Liver (tissue), 9 donors: Measurements from ENCODE around the gene POU1F1. TPM values are rescaled to one million over a fixed set of nuclear protein-coding genes. Genes with fewer than 3 reads are reported as not detected.
A peak's percentile ranks its signal among the peaks of the same experiment; 100 is the strongest.

Experiments used
- DNase-seq: peaks from one replicate; pipeline ENCODE4 v3.0.0-alpha.2; 2017; ENCODE audit warnings: low spot score
- H3K27ac ChIP-seq, 2 donors: one replicate each; pipeline ENCODE4 v1.7.0; 2013; ENCODE audit warnings: inconsistent platforms in 2 of 2, low read length in 2 of 2, control low read depth in 1 of 2, low read depth in 1 of 2, mild to moderate bottlenecking in 1 of 2
- H3K27me3 ChIP-seq, 4 donors: one replicate each; pipeline versions ENCODE4 v1.6.1 to v1.7.0; 2013; ENCODE audit warnings: low read length in 3 of 4, inconsistent platforms in 1 of 4, mild to moderate bottlenecking in 1 of 4, moderate library complexity in 1 of 4; ENCODE audit not compliant: control insufficient read depth in 4 of 4, insufficient read depth in 4 of 4
- H3K36me3 ChIP-seq, 4 donors: one replicate each; pipeline versions ENCODE4 v1.6.1 to v1.7.0; 2013; ENCODE audit warnings: low read length in 3 of 4, mild to moderate bottlenecking in 3 of 4, low read depth in 1 of 4, moderate library complexity in 1 of 4; ENCODE audit not compliant: control insufficient read depth in 4 of 4, insufficient read depth in 3 of 4
- H3K4me1 ChIP-seq, 4 donors: one replicate each; pipeline versions ENCODE4 v1.6.1 to v1.7.0; 2013; ENCODE audit warnings: low read length in 3 of 4, mild to moderate bottlenecking in 3 of 4, moderate library complexity in 1 of 4; ENCODE audit not compliant: control insufficient read depth in 4 of 4, insufficient read depth in 4 of 4
- H3K4me3 ChIP-seq, 3 donors: one replicate each; pipeline versions ENCODE4 v1.6.1 to v1.7.0; 2013; ENCODE audit warnings: low read length in 3 of 3, control low read depth in 1 of 3, low read depth in 1 of 3, mild to moderate bottlenecking in 1 of 3
- H3K9ac ChIP-seq, 2 donors: one replicate each; pipeline ENCODE4 v1.7.0; 2013; ENCODE audit warnings: low read length in 2 of 2, mild to moderate bottlenecking in 2 of 2, moderate library complexity in 2 of 2, control low read depth in 1 of 2, low read depth in 1 of 2
- H3K9me3 ChIP-seq, 4 donors: one replicate each; pipeline versions ENCODE4 v1.6.1 to v1.7.0; 2013; ENCODE audit warnings: low read length in 3 of 4; ENCODE audit not compliant: control insufficient read depth in 4 of 4
- ATF3 ChIP-seq: IDR thresholded peaks from 2 replicates; pipeline ENCODE4 v1.6.1; 2016; ENCODE audit warnings: antibody characterized with exemption
- CTCF ChIP-seq: fragments of 150-350 bp; IDR thresholded peaks from 2 replicates; pipeline ENCODE4 v1.5.1; 2017; ENCODE audit warnings: improper control_type of control experiment, low read depth, low read length; ENCODE audit not compliant: missing input control
- EGR1 ChIP-seq, 2 donors: IDR thresholded peaks; 2 replicates each; pipeline ENCODE4 v1.6.1; 2016 to 2018; ENCODE audit warnings: antibody characterized with exemption in 2 of 2, low read depth in 2 of 2
- FOXA1 ChIP-seq: IDR thresholded peaks from 2 replicates; pipeline ENCODE4 v1.6.1; 2016; ENCODE audit warnings: antibody characterized with exemption
- FOXA2 ChIP-seq: IDR thresholded peaks from 2 replicates; pipeline ENCODE4 v1.6.1; 2016; ENCODE audit warnings: antibody characterized with exemption
- GABPA ChIP-seq, 2 donors: IDR thresholded peaks in 1 of 2; conservative IDR thresholded peaks in 1 of 2; 2 replicates each; pipeline ENCODE4 v1.6.1; 2016; ENCODE audit warnings: antibody characterized with exemption in 2 of 2, mild to moderate bottlenecking in 1 of 2, moderate library complexity in 1 of 2
- HNF4A ChIP-seq, 2 donors: conservative IDR thresholded peaks; 2 replicates each; pipeline ENCODE4 v1.6.1; 2016; ENCODE audit warnings: antibody characterized with exemption in 2 of 2, mild to moderate bottlenecking in 2 of 2
- HNF4G ChIP-seq: IDR thresholded peaks from 2 replicates; pipeline ENCODE4 v1.6.1; 2016; ENCODE audit warnings: antibody characterized with exemption
- JUND ChIP-seq, 2 donors: IDR thresholded peaks; 2 replicates each; pipeline ENCODE4 v1.6.1; 2016; ENCODE audit warnings: antibody characterized with exemption in 2 of 2
- MAX ChIP-seq: IDR thresholded peaks from 2 replicates; pipeline ENCODE4 v1.6.1; 2016; ENCODE audit warnings: antibody characterized with exemption
- NR2F2 ChIP-seq: IDR thresholded peaks from 2 replicates; pipeline ENCODE4 v1.6.1; 2016; ENCODE audit warnings: antibody characterized with exemption
- RAD21 ChIP-seq, 2 donors: IDR thresholded peaks; 2 replicates each; pipeline ENCODE4 v1.6.1; 2016; ENCODE audit warnings: antibody characterized with exemption in 2 of 2, mild to moderate bottlenecking in 2 of 2
- REST ChIP-seq: IDR thresholded peaks from 2 replicates; pipeline ENCODE4 v1.6.1; 2016; ENCODE audit warnings: antibody characterized with exemption, mild to moderate bottlenecking
- RXRA ChIP-seq, 2 donors: IDR thresholded peaks; 2 replicates each; pipeline ENCODE4 v1.6.1; 2017 to 2018; ENCODE audit warnings: antibody characterized with exemption in 2 of 2, mild to moderate bottlenecking in 1 of 2
- SP1 ChIP-seq: IDR thresholded peaks from 2 replicates; pipeline ENCODE4 v1.6.1; 2018; ENCODE audit warnings: antibody characterized with exemption, mild to moderate bottlenecking
- YY1 ChIP-seq: IDR thresholded peaks from 2 replicates; pipeline ENCODE4 v1.6.1; 2016; ENCODE audit warnings: antibody characterized with exemption, mild to moderate bottlenecking
- ZBTB33 ChIP-seq: IDR thresholded peaks from 2 replicates; pipeline ENCODE4 v1.6.1; 2016; ENCODE audit warnings: antibody characterized with exemption
- WGBS: extraction: QIAGEN DNeasy Blood & Tissue Kit; methylation state at CpG from one replicate; pipeline ENCODE4 v1.1.7; 2013; 5-methylcytosine and 5-hydroxymethylcytosine counted together
- polyA plus RNA-seq, 2 donors: library from polyadenylated mRNA; stranded (reverse) in 1 of 2; unstranded in 1 of 2; fragments of 200-250 nt in 1 of 2; fragments of >200 nt in 1 of 2; fragmentation: Nextera tagmentation in 1 of 2; extraction: Ambion mirVana in 1 of 2; gene quantifications; one replicate each; pipeline versions ENCODE4 v1.2.1 to v1.2.3, GENCODE V29; 2013 to 2015
- total RNA-seq, 2 donors: library from RNA; depleted of rRNA; stranded (reverse); fragments of >200 nt; gene quantifications; one replicate each; pipeline ENCODE4 v1.2.3, GENCODE V29; 2014
- donor health status: healthy.
- donor health status: healthy.
- donor health status: healthy.
- donor health status: healthy.
- donor health status: healthy.

Gene POU1F1
- total and polyA plus RNA-seq, 4 donors: not detected

- TF ChIP-seq CTCF (peak; percentile 49), RAD21 (IDR thresholded peaks at IDR 0.05) (peak; percentile 58 to 69), GABPA (IDR thresholded peaks at IDR 0.05 in 1 of 2, conservative IDR thresholded peaks at IDR 0.05 in 1 of 2) (no peak), REST (no peak), HNF4G (no peak)
- Histone ChIP-seq H3K4me1 (peaks cover 0 to 14% (median 2%) of the 10 kb centered on the region in 4 donors), H3K27me3 (no peaks in the 10 kb centered on the region), H3K36me3 (no peaks in the 10 kb centered on the region), H3K9me3 (no peaks in the 10 kb centered on the region), H3K4me3 (no peak overlapping the region), H3K9ac (no peak overlapping the region), H3K27ac (no peak overlapping the region)
- WGBS: 32% methylated on average over 4 of the region's 4 CpGs
- no peak for DNase-seq
These were observed 16.1 kb downstream of the POU1F1 start for GRCh38 chr3:87260270-87260669.

GRCh38 chr3:87250009-87250408 is 26.4 kb downstream of the POU1F1 start:
- peaks cover 0 to 26% (median 15%) of the 10 kb centered on the region in 4 donors for H3K36me3 ChIP-seq
- H3K9ac ChIP-seq: no peak overlapping the region
- DNase-seq: no peak
- no peaks in the 10 kb centered on the region for H3K27me3 ChIP-seq
- H3K27ac ChIP-seq: no peak overlapping the region
- no peaks in the 10 kb centered on the region for H3K4me1 ChIP-seq
- H3K9me3 ChIP-seq: no peaks in the 10 kb centered on the region
- H3K4me3 ChIP-seq: no peak overlapping the region
- WGBS: 96% methylated on average over 1 of the region's 1 CpG
- no peak for TF ChIP-seq GABPA (IDR thresholded peaks at IDR 0.05 in 1 of 2, conservative IDR thresholded peaks at IDR 0.05 in 1 of 2)
- no peak for TF ChIP-seq YY1
- no peak for TF ChIP-seq RXRA (IDR thresholded peaks at IDR 0.05)
- TF ChIP-seq ATF3: no peak
- no peak for TF ChIP-seq FOXA1
- no peak for TF ChIP-seq HNF4G
- no peak for TF ChIP-seq MAX
- no peak for TF ChIP-seq JUND (IDR thresholded peaks at IDR 0.05)
- TF ChIP-seq FOXA2: no peak
- no peak for TF ChIP-seq NR2F2
- no peak for TF ChIP-seq CTCF
- no peak for TF ChIP-seq SP1
- no peak for TF ChIP-seq ZBTB33
- no peak for TF ChIP-seq HNF4A (conservative IDR thresholded peaks at IDR 0.05)
- TF ChIP-seq RAD21 (IDR thresholded peaks at IDR 0.05): no peak
- TF ChIP-seq EGR1 (IDR thresholded peaks at IDR 0.05; ENCODE audit: low read depth in 2 of 2): no peak
